ENCODE measurements around the gene VPS37D.

- TF ChIP-seq CTCF (IDR thresholded peaks at IDR 0.05; ENCODE audit: low read depth, low read length) (no peak), EZH2phosphoT487 (IDR thresholded peaks at IDR 0.05; ENCODE audit: low read depth) (no peak)
Measured at GRCh38 chr7:73718438-73718881, 50.8 kb downstream of the VPS37D start.
